Measurements from ENCODE around the gene FASN.

DNA sequence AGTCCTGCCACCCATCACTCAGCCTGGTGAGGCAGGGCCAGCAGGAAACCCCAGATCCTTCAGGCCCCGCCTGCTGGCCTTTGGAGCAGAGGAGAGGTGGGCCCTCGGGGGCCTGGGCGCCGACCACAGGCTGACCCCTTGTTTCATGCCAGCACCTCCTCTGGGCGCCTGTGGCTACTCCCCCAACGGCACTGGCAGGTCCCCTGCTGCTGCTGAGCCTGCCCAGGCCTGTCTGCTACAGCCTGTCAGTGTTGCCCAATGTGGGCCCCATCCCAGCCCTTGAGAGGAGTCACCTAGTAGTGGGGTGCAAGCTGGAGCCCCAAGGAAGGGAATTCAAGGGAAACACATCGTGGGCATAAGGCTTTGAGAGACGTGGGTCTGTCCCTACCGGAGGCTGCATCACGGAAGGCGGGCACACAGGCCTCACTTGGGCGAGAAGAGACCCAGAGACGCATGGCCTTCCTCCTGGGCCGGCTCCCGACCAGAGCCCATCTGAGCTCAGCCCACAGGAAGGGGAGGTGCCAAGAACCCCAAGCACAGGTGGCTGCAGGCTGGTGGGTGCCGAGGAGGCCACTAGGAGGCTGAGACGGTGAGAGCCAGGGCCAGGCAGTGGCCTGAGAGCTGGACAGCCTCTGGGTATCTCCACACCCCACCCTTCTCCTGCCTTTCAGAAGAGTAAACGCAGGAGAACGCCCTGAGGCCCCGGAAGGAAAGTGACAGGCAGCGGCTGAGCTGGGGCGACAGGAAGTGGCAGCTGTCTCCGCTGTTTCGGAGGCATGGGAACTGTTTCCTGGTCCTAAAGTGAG, 8.0 kb upstream of the FASN start:
- TF ChIP-seq EZH2phosphoT487 (conservative IDR thresholded peaks at IDR 0.05; ENCODE audit: low read length): no peak
- peak; percentile 45 for TF ChIP-seq CTCF (IDR thresholded peaks at IDR 0.05; ENCODE audit: insufficient read depth, low read length, poor library complexity, severe bottlenecking)

Measured in SU-DHL-6 (cell line).